Nephron progenitor cell (in vitro differentiated cells): Measurements from ENCODE around the gene SERPINE1.
"Not testable (repeated sequence)": the region's sequence is repeated elsewhere in the genome, so short reads cannot be mapped to it uniquely, and the experiment has no call there.

Experiments
- DNase-seq: peaks from one replicate; pipeline ENCODE4 v3.0.0; 2021
- H3K27ac Mint-ChIP-seq: 2 replicates; pipeline ENCODE4 v1.8.0; 2021; ENCODE audit warnings: mild to moderate bottlenecking, moderate library complexity, mixed read lengths
- H3K27me3 Mint-ChIP-seq: 2 replicates; pipeline ENCODE4 v1.8.0; 2021; ENCODE audit warnings: mild to moderate bottlenecking, low read depth, mixed read lengths; ENCODE audit not compliant: poor library complexity
- H3K36me3 Mint-ChIP-seq: 2 replicates; pipeline ENCODE4 v1.8.0; 2021; ENCODE audit warnings: low read depth, mixed read lengths
- H3K4me1 Mint-ChIP-seq: 2 replicates; pipeline ENCODE4 v1.8.0; 2021; ENCODE audit warnings: mixed read lengths
- H3K4me3 Mint-ChIP-seq: 2 replicates; pipeline ENCODE4 v1.8.0; 2021; ENCODE audit warnings: mild to moderate bottlenecking, moderate library complexity, mixed read lengths
- H3K9me3 Mint-ChIP-seq: 2 replicates; pipeline ENCODE4 v1.8.0; 2021; ENCODE audit warnings: mild to moderate bottlenecking, moderate library complexity, mixed read lengths
- TF ChIP-seq, protein P1 (sequence below): fragments of 200-600 bp; sonication (generic); IDR thresholded peaks from 2 replicates; pipeline ENCODE4 v1.5.0; 2021; ENCODE audit warnings: antibody characterized with exemption

Gene SERPINE1

DNA sequence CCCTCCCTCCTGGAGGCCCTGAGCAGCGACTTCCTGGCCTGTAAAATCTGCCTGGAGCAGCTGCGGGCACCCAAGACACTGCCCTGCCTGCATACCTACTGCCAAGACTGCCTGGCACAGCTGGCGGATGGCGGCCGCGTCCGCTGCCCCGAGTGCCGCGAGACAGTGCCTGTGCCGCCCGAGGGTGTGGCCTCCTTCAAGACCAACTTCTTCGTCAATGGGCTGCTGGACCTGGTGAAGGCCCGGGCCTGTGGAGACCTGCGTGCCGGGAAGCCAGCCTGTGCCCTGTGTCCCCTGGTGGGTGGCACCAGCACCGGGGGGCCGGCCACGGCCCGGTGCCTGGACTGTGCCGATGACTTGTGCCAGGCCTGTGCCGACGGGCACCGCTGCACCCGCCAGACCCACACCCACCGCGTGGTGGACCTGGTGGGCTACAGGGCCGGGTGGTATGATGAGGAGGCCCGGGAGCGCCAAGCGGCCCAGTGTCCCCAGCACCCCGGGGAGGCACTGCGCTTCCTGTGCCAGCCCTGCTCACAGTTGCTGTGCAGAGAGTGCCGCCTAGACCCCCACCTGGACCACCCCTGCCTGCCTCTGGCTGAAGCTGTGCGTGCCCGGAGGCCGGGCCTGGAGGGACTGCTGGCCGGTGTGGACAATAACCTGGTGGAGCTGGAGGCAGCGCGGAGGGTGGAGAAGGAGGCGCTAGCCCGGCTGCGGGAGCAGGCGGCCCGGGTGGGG lies 39.4 kb upstream of the SERPINE1 start:
- TF ChIP-seq, protein P1, sequence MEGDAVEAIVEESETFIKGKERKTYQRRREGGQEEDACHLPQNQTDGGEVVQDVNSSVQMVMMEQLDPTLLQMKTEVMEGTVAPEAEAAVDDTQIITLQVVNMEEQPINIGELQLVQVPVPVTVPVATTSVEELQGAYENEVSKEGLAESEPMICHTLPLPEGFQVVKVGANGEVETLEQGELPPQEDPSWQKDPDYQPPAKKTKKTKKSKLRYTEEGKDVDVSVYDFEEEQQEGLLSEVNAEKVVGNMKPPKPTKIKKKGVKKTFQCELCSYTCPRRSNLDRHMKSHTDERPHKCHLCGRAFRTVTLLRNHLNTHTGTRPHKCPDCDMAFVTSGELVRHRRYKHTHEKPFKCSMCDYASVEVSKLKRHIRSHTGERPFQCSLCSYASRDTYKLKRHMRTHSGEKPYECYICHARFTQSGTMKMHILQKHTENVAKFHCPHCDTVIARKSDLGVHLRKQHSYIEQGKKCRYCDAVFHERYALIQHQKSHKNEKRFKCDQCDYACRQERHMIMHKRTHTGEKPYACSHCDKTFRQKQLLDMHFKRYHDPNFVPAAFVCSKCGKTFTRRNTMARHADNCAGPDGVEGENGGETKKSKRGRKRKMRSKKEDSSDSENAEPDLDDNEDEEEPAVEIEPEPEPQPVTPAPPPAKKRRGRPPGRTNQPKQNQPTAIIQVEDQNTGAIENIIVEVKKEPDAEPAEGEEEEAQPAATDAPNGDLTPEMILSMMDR = no peak
- Mint-ChIP-seq H3K27ac (no peak overlapping the region), H3K9me3 (peaks cover 16% of the 10 kb centered on the region), H3K4me3 (no peak overlapping the region), H3K4me1 (peaks cover 20% of the 10 kb centered on the region), H3K27me3 (peaks cover 6% of the 10 kb centered on the region), H3K36me3 (peaks cover 17% of the 10 kb centered on the region)
- no peak for DNase-seq

DNA sequence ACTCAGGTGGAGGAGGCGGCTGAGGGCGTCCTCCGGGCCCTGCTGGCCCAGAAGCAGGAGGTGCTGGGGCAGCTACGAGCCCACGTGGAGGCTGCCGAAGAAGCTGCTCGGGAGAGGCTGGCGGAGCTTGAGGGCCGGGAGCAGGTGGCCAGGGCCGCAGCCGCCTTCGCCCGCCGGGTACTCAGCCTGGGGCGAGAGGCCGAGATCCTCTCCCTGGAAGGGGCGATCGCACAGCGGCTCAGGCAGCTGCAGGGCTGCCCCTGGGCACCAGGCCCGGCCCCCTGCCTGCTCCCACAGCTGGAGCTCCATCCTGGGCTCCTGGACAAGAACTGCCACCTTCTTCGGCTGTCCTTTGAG lies 38.9 kb upstream of the SERPINE1 start:
- no peak overlapping the region for H3K27ac Mint-ChIP-seq
- H3K36me3 Mint-ChIP-seq = peaks cover 21% of the 10 kb centered on the region
- DNase-seq = no peak
- H3K4me1 Mint-ChIP-seq = peaks cover 20% of the 10 kb centered on the region
- peaks cover 16% of the 10 kb centered on the region for H3K9me3 Mint-ChIP-seq
- peaks cover 6% of the 10 kb centered on the region for H3K27me3 Mint-ChIP-seq
- TF ChIP-seq, protein P1 = no peak
- no peak overlapping the region for H3K4me3 Mint-ChIP-seq

DNA sequence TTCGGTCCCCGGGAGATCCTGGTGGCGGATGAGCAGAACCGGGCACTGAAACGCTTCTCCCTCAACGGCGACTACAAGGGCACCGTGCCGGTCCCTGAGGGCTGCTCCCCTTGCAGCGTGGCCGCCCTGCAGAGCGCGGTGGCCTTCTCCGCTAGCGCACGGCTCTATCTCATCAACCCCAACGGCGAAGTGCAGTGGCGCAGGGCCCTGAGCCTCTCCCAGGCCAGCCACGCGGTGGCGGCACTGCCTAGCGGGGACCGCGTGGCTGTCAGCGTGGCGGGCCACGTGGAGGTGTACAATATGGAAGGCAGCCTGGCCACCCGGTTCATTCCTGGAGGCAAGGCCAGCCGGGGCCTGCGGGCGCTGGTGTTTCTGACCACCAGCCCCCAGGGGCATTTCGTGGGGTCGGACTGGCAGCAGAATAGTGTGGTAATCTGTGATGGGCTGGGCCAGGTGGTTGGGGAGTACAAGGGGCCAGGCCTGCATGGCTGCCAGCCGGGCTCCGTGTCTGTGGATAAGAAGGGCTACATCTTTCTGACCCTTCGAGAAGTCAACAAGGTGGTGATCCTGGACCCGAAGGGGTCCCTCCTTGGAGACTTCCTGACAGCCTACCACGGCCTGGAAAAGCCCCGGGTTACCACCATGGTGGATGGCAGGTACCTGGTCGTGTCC lies 37.9 kb upstream of the SERPINE1 start:
- H3K4me1 Mint-ChIP-seq = peaks cover 20% of the 10 kb centered on the region
- peaks cover 21% of the 10 kb centered on the region for H3K36me3 Mint-ChIP-seq

GRCh38 chr7:101089876-101090275 lies 37.0 kb upstream of the SERPINE1 start:
- Mint-ChIP-seq H3K4me1 (peaks cover 16% of the 10 kb centered on the region), H3K36me3 (peaks cover 21% of the 10 kb centered on the region), H3K27me3 (peaks cover 4% of the 10 kb centered on the region), H3K4me3 (no peak overlapping the region), H3K27ac (no peak overlapping the region), H3K9me3 (peaks cover 16% of the 10 kb centered on the region)
- TF ChIP-seq, protein P1 = no peak
- no peak for DNase-seq

More for the DNA sequence above, 37.9 kb upstream of the SERPINE1 start:
- DNase-seq = no peak
- Mint-ChIP-seq H3K27ac (no peak overlapping the region), H3K9me3 (peaks cover 16% of the 10 kb centered on the region), H3K4me3 (no peak overlapping the region), H3K27me3 (peaks cover 6% of the 10 kb centered on the region)
- TF ChIP-seq, protein P1 = no peak

DNA sequence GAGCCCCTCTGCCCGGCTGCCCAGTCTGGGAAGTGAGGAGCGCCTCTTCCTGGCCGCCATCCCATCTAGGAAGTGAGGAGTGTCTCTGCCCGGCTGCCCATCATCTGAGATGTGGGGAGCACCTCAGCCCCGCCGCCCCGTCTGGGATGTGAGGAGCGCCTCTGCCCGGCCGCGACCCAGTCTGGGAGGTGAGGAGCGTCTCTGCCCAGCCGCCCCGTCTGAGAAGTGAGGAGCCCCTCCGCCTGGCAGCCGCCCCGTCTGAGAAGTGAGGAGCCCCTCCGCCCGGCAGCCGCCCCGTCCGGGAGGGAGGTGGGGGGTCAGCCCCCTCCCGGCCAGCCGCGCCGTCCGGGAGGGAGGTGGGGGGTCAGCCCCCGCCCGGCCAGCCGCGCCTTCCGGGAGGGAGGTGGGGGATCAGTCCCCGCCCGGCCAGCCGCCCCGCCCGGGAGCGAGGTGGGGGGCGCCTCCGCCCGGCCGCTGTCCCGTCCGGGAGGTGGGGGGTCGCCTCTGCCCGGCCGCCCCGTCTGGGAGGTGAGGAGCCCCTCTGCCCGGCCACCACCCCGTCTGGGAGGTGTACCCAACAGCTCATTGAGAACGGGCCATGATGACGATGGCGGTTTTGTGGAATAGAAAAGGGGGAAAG lies 34.5 kb upstream of the SERPINE1 start:
- Mint-ChIP-seq H3K36me3 (peaks cover 21% of the 10 kb centered on the region), H3K9me3 (peaks cover 16% of the 10 kb centered on the region)
- H3K27me3 Mint-ChIP-seq, H3K4me1 Mint-ChIP-seq, H3K27ac Mint-ChIP-seq, DNase-seq, H3K4me3 Mint-ChIP-seq: not testable (repeated sequence)

GRCh38 chr7:101093906-101094305 lies 33.0 kb upstream of the SERPINE1 start:
- DNase-seq = no peak
- peaks cover 21% of the 10 kb centered on the region for H3K36me3 Mint-ChIP-seq
- H3K4me1 Mint-ChIP-seq = no peaks in the 10 kb centered on the region
- H3K4me3 Mint-ChIP-seq = no peak overlapping the region
- peaks cover 3% of the 10 kb centered on the region for H3K27me3 Mint-ChIP-seq
- peaks cover 16% of the 10 kb centered on the region for H3K9me3 Mint-ChIP-seq
- TF ChIP-seq, protein P1 = no peak
- no peak overlapping the region for H3K27ac Mint-ChIP-seq
